Esophagus squamous epithelium (tissue), 5 donors: ENCODE data around the gene GNB1L. TPM values are rescaled to one million over a fixed set of nuclear protein-coding genes. Genes with fewer than 3 reads are reported as not detected.

Experiments used
- DNase-seq: peaks from one replicate; lab custom pipeline; 2025; lab: John Stamatoyannopoulos, UW
- H3K27ac ChIP-seq, 4 donors: fragments of 200-600 bp; sonication (generic); one replicate each; pipeline ENCODE4 v1.5.1; 2016 to 2019; ENCODE audit warnings: mild to moderate bottlenecking in 1 of 4
- H3K27me3 ChIP-seq, 4 donors: fragments of 200-600 bp; sonication (generic); 1 replicate in 3 of 4; 2 replicates in 1 of 4; pipeline versions ENCODE4 v1.5.1 to v1.6.0; 2017 to 2021; ENCODE audit warnings: antibody characterized with exemption in 1 of 4
- H3K36me3 ChIP-seq, 3 donors: fragments of 200-600 bp; sonication (generic); one replicate each; pipeline ENCODE4 v1.5.1; 2016 to 2019
- H3K4me1 ChIP-seq, 3 donors: fragments of 200-600 bp; sonication (generic); one replicate each; pipeline ENCODE4 v1.5.1; 2017 to 2019
- H3K4me3 ChIP-seq, 4 donors: fragments of 200-600 bp; sonication (generic); 1 replicate in 3 of 4; 2 replicates in 1 of 4; pipeline ENCODE4 v1.5.1; 2016 to 2019; ENCODE audit warnings: mild to moderate bottlenecking in 2 of 4, moderate library complexity in 1 of 4
- H3K9me3 ChIP-seq, 3 donors: fragments of 200-600 bp; sonication (generic); one replicate each; pipeline ENCODE4 v1.5.1; 2016 to 2019
- CTCF ChIP-seq, 6 experiments: fragments of 450-650 bp in 4 of 6; fragments of 200-600 bp in 2 of 6; sonication (generic) in 2 of 6; IDR thresholded peaks; one replicate each; pipeline ENCODE4 v1.5.1; 2016 to 2019; ENCODE audit warnings: antibody characterized with exemption in 6 of 6, mild to moderate bottlenecking in 4 of 6, moderate library complexity in 4 of 6
- POLR2A ChIP-seq, 4 donors: fragments of 450-650 bp; IDR thresholded peaks; one replicate each; pipeline ENCODE4 v1.6.1; 2017; ENCODE audit warnings: antibody characterized with exemption in 4 of 4, mild to moderate bottlenecking in 4 of 4, moderate library complexity in 3 of 4
- WGBS, 2 donors: methylation state at CpG; one replicate each; pipeline ENCODE4 v1.1.5; 2018; 5-methylcytosine and 5-hydroxymethylcytosine counted together
- intact Hi-C: fragments of 100-400 bp; cut with DNase I; formaldehyde crosslinking; loops from one replicate; pipeline ENCODE4 v1.15.0; 2022
- total RNA-seq, 4 donors: library from RNA; depleted of rRNA; stranded (reverse); fragments of >200 nt; gene quantifications; one replicate each; pipeline ENCODE4 v1.1.0, GENCODE V29; 2016
- donor health status: DM: yes; HTN: yes; CAD: no.

The GNB1L gene
- total RNA-seq, 4 donors from 2014 or later = 5.7 to 8.5 (median 6.4) TPM

DNA sequence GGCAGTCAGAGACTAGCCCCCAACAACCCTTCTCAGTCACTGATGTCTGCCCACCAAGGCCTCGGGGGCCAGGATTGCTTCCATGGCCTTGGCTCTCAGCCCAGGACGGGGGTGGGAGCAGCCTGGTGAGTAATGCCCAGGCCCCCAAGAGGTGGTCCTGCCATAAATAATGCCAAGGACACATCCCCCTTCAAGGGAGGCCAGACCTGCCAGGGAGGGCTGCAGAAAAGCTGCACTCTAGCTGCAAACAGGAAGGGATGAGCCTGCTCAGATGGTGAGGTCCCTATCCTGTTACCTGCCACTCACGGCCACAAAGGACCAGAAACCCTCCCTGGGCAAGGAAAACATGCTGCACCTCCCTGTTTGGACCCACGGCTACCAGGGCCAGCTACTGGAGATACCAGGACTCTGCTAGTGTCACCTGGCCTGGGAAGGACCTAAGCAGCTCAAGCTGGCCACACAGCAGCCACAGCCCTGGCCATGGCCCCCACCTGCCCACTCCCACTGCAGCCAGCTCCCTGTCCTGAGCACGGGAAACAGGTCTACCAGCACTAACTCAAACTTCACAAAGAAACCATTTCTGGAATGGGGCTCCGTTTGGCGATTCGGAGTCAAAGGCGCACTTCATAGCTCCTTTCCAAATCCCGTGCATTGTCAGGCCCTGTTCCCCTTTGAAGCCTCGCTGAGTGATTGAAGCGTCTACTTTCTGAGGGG lies 12.1 kb downstream of the GNB1L start:
- Histone ChIP-seq H3K27ac (no peak overlapping the region), H3K4me3 (no peak overlapping the region), H3K27me3 (no peaks in the 10 kb centered on the region), H3K9me3 (no peaks in the 10 kb centered on the region), H3K4me1 (peaks cover 16 to 53% (median 25%) of the 10 kb centered on the region in 3 donors), H3K36me3 (peaks cover 0 to 6% (median 0%) of the 10 kb centered on the region in 3 donors)
- intact Hi-C loops = no loop called here
- no peak for DNase-seq
- WGBS, 2 donors = 40 to 91% methylated on average over 1 to 9 of the region's 12 CpGs
- TF ChIP-seq POLR2A (IDR thresholded peaks at IDR 0.05) (no peak), CTCF (IDR thresholded peaks at IDR 0.05) (no peak)

DNA sequence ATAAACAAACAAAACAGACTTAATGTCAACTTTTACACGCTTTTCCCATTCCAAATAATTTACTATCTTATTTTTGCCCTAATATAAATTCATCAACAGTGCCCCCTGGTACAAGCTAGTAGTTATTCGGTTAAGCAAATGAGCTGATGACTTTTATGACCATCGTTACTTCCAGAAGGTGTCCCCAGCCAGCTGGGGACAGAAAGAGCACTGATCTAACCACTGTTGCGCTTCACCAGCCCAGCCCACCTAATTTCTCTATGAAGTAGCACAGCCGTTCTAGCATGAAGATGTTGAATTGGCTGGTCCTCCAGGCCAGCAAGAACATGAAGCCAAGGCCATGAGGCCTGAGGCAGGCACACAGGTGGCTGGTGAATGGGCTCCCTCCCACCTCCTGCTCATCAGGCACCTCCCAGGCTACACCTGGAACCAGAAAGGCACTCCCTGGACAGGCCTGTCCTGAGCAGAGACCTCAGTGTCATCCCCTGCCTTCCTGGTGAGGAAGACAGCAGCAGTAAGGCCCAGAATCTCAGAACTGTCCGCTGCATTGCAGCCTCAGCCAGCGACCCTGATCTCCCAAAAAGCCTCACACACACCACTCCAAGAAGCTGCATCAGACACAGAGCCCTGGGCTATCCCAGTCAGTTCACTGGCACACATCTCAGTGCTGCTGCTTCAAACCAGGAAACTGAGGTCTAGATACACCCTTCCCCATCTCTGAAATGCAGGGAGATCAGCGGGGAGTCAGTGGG lies 12.9 kb downstream of the GNB1L start:
- DNase-seq = no peak
- WGBS, 2 donors = 79 to 81% methylated on average over 6 to 7 of the region's 8 CpGs
- TF ChIP-seq POLR2A (IDR thresholded peaks at IDR 0.05) = no peak
- no peak for TF ChIP-seq CTCF (IDR thresholded peaks at IDR 0.05)
- Histone ChIP-seq H3K9me3 (no peaks in the 10 kb centered on the region), H3K27ac (no peak overlapping the region), H3K4me1 (peaks cover 16 to 52% (median 25%) of the 10 kb centered on the region in 3 donors), H3K27me3 (no peaks in the 10 kb centered on the region), H3K4me3 (no peak overlapping the region), H3K36me3 (peaks cover 0 to under 1% (median 0%) of the 10 kb centered on the region in 3 donors)
- intact Hi-C loops = no loop called here

DNA sequence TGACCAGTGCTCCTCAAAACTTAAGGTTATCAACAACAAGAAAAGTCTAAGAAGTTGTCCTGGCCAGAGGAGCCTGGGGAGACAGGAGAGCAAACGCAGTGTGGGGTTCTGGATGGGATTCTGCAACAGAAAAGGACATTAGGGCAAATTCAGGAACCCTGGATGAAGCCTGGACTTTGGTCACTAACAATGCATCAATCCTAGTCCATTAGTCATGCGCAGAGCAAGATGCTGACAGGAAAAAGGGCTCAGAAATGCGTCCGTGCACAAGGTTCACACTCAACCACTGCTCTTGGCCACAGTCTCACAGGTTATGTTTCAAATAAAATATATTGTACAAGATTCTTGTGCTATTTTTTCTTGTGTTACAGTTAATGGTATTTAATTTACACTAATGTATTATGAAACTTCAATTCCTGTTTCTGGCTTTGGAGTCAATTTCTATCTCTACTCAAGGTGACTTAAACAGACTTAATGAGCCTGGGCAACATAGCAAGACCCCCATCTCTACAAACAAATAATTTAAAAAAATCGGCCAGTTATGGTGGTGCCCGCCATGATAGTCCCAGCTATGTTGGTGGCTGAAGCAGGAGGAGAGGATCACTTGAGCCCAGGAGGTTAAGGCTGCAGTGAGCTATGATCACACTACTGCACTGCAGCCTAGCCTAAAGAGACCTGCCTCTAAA lies 13.6 kb downstream of the GNB1L start:
- no peak overlapping the region for H3K27ac ChIP-seq
- no peaks in the 10 kb centered on the region for H3K9me3 ChIP-seq
- no peaks in the 10 kb centered on the region for H3K36me3 ChIP-seq
- WGBS, 2 donors = 91 to 95% methylated on average over 6 of the region's 6 CpGs
- TF ChIP-seq CTCF (IDR thresholded peaks at IDR 0.05) = no peak
- TF ChIP-seq POLR2A (IDR thresholded peaks at IDR 0.05) = no peak
- H3K4me3 ChIP-seq = no peak overlapping the region
- H3K4me1 ChIP-seq = peaks cover 16 to 45% (median 25%) of the 10 kb centered on the region in 3 donors
- no peaks in the 10 kb centered on the region for H3K27me3 ChIP-seq
- DNase-seq = no peak
- intact Hi-C loops = no loop called here

GRCh38 chr22:19840059-19840458 lies 14.6 kb downstream of the GNB1L start:
- Histone ChIP-seq H3K9me3 (no peaks in the 10 kb centered on the region), H3K4me3 (no peak overlapping the region), H3K27ac (no peak overlapping the region), H3K4me1 (peaks cover 16 to 35% (median 22%) of the 10 kb centered on the region in 3 donors), H3K27me3 (no peaks in the 10 kb centered on the region), H3K36me3 (no peaks in the 10 kb centered on the region)
- DNase-seq = no peak
- WGBS, 2 donors = 76 to 86% methylated on average over 3 to 4 of the region's 4 CpGs
- intact Hi-C loops = no loop called here
- TF ChIP-seq CTCF (IDR thresholded peaks at IDR 0.05) (no peak), POLR2A (IDR thresholded peaks at IDR 0.05) (no peak)
